ENCODE results near the gene GINS3. TPM values are rescaled to one million over a fixed set of nuclear protein-coding genes. Genes with fewer than 3 reads are reported as not detected.

GINS3 gene
- total and polyA plus RNA-seq, 8 donors: 0.58 to 4.9 (median 4.6) TPM; not detected in 1

DNA sequence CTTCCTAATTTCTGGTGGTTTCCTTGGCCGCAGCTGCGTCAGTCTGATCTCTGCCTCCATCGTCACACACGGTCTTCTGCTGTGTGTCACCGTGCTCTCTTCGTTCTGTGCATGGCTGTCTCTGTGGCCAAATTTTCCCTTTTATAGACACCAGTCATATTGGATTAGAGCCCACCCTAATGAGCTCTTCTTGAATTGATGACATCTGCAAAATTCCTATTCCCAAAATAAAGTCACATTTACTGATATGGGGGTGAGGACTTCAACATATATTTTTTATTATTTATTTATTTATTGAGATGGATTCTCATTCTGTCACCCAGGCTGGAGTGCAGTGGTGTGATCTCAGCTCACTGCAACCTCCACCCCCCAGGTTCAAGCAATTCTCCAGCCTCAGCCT is 38.4 kb downstream of the GINS3 start:
- Histone ChIP-seq H3K27ac (no peak overlapping the region), H3K9me3 (no peaks in the 10 kb centered on the region), H3K4me3 (no peak overlapping the region), H3K27me3 (peaks cover 0 to 10% (median 0%) of the 10 kb centered on the region in 3 donors), H3K36me3 (no peaks in the 10 kb centered on the region), H3K4me1 (no peaks in the 10 kb centered on the region)
- intact Hi-C loops (cut with DNase I; ENCODE audit: low total_unique reads): no loop called here
- DNase-seq: no peak
- TF ChIP-seq, protein P1, sequence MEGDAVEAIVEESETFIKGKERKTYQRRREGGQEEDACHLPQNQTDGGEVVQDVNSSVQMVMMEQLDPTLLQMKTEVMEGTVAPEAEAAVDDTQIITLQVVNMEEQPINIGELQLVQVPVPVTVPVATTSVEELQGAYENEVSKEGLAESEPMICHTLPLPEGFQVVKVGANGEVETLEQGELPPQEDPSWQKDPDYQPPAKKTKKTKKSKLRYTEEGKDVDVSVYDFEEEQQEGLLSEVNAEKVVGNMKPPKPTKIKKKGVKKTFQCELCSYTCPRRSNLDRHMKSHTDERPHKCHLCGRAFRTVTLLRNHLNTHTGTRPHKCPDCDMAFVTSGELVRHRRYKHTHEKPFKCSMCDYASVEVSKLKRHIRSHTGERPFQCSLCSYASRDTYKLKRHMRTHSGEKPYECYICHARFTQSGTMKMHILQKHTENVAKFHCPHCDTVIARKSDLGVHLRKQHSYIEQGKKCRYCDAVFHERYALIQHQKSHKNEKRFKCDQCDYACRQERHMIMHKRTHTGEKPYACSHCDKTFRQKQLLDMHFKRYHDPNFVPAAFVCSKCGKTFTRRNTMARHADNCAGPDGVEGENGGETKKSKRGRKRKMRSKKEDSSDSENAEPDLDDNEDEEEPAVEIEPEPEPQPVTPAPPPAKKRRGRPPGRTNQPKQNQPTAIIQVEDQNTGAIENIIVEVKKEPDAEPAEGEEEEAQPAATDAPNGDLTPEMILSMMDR (IDR thresholded peaks at IDR 0.05): no peak
- no peak for TF ChIP-seq EP300 (IDR thresholded peaks at IDR 0.05)
- TF ChIP-seq POLR2AphosphoS5 (IDR thresholded peaks at IDR 0.05): no peak
- TF ChIP-seq POLR2A (IDR thresholded peaks at IDR 0.05): no peak
- 88 to 95% (median 91%) methylated on average over 6 of the region's 6 CpGs for WGBS, 5 donors

DNA sequence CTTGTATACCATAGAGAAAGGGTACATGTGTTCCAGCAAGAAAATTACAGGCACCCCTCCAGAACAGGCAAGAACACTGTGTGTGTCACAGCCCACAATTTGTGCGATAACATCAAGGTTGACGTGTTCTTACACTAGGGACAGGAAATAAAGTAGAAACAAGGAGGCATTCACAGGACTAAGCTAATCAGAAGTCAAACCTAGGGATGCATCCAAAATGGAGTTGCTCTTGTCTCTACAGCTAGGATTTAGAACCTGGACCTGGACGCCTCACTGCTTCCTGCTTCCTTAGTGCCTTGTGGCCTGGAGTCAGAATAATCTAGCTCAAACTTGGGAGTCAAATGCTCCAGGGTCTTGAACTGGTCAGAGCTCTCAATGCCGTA is 41.3 kb downstream of the GINS3 start:
- intact Hi-C loops (cut with DNase I; ENCODE audit: low total_unique reads): no loop called here
- WGBS, 5 donors: 44 to 75% (median 50%) methylated on average over 4 of the region's 4 CpGs
- no peaks in the 10 kb centered on the region for H3K4me1 ChIP-seq
- TF ChIP-seq POLR2A (IDR thresholded peaks at IDR 0.05) (no peak), POLR2AphosphoS5 (IDR thresholded peaks at IDR 0.05) (no peak), EP300 (IDR thresholded peaks at IDR 0.05) (no peak)
- TF ChIP-seq, protein P1 (IDR thresholded peaks at IDR 0.05): no peak
- H3K27me3 ChIP-seq: peaks cover 0 to 11% (median 0%) of the 10 kb centered on the region in 3 donors
- H3K27ac ChIP-seq: no peak overlapping the region
- no peaks in the 10 kb centered on the region for H3K36me3 ChIP-seq
- H3K4me3 ChIP-seq: no peak overlapping the region
- no peak for DNase-seq
- peaks cover 0 to 7% (median 2%) of the 10 kb centered on the region in 4 donors for H3K9me3 ChIP-seq

DNA sequence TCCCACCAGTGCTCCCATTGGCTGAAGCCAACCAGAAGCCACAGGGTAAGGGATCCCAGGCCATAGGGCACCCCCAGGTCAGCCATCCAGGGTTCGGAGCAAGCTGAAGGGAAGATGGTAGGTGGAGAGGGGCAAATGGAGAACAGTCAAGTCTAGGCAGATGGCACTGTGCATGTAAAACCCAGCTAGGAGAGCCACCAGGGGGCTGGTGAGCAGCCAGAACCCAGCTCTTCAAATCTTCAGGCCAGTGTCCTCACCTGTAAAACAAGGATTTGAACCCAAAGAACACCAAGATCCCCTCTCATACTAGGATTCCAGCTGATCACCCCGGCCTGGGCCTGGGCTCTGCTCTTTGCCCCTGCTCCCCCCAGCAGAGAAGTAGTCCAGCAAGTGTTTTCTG is 43.5 kb downstream of the GINS3 start:
- 74 to 95% (median 87%) methylated on average over 2 of the region's 2 CpGs for WGBS, 5 donors
- H3K27ac ChIP-seq: no peak overlapping the region
- H3K36me3 ChIP-seq: no peaks in the 10 kb centered on the region
- intact Hi-C loops (cut with DNase I; ENCODE audit: low total_unique reads): no loop called here
- peaks cover 0 to 7% (median 2%) of the 10 kb centered on the region in 4 donors for H3K9me3 ChIP-seq
- H3K4me3 ChIP-seq: no peak overlapping the region
- TF ChIP-seq POLR2A (IDR thresholded peaks at IDR 0.05) (no peak), EP300 (IDR thresholded peaks at IDR 0.05) (no peak), POLR2AphosphoS5 (IDR thresholded peaks at IDR 0.05) (no peak)
- TF ChIP-seq, protein P1 (IDR thresholded peaks at IDR 0.05): no peak
- peaks cover 0 to 5% (median 0%) of the 10 kb centered on the region in 3 donors for H3K27me3 ChIP-seq
- no peaks in the 10 kb centered on the region for H3K4me1 ChIP-seq
- no peak for DNase-seq

DNA sequence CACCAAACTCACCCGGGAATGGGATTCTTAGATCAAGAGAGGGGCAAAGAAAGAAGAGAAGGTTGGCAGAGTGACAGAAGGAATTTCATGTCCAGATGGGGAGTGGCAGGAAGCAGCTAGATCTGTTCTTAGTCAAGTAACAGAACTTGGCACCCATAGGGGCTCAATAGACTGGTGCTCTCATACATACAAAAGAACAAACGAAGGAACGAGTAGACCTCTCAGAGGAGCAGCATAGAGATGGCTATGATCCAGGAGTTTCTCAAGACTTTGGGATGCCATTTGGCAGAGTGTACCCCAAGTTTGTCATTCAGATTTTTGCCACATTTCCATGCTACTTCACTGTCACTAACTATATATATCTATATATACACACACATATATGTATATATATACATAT is 47.9 kb downstream of the GINS3 start:
- intact Hi-C loops (cut with DNase I; ENCODE audit: low total_unique reads): no loop called here
- no peaks in the 10 kb centered on the region for H3K36me3 ChIP-seq
- peaks cover 0 to 7% (median 2%) of the 10 kb centered on the region in 4 donors for H3K9me3 ChIP-seq
- WGBS, 5 donors: 60 to 74% (median 71%) methylated on average over 3 of the region's 3 CpGs
- H3K4me3 ChIP-seq: no peak overlapping the region
- H3K27me3 ChIP-seq: peaks cover 0 to 27% (median 0%) of the 10 kb centered on the region in 3 donors
- H3K4me1 ChIP-seq: no peaks in the 10 kb centered on the region
- no peak overlapping the region for H3K27ac ChIP-seq
- TF ChIP-seq POLR2A (IDR thresholded peaks at IDR 0.05): no peak
- no peak for TF ChIP-seq EP300 (IDR thresholded peaks at IDR 0.05)
- no peak for TF ChIP-seq POLR2AphosphoS5 (IDR thresholded peaks at IDR 0.05)
- TF ChIP-seq, protein P1 (IDR thresholded peaks at IDR 0.05): no peak
- DNase-seq: no peak

Measured in stomach (tissue), 9 donors.